Stimulated activated naive CD8-positive, alpha-beta T cell treated with anti-CD3 and anti-CD28 coated beads, Interleukin-15, Interleukin-2, amounts not matched to agents 100 ng/mL and 50 ng/mL, for 24 hours (primary cell): ENCODE measurements around the gene PLCB4.

Experiments used
- H3K27ac Mint-ChIP-seq: one replicate; pipeline ENCODE4 v1.8.0; 2021; ENCODE audit warnings: mild to moderate bottlenecking, mixed read lengths
- H3K27me3 Mint-ChIP-seq: one replicate; pipeline ENCODE4 v1.8.0; 2021; ENCODE audit warnings: mixed read lengths
- H3K36me3 Mint-ChIP-seq: one replicate; pipeline ENCODE4 v1.8.0; 2021; ENCODE audit warnings: low read depth, mixed read lengths
- H3K4me1 Mint-ChIP-seq: one replicate; pipeline ENCODE4 v1.8.0; 2021; ENCODE audit warnings: low read depth, mixed read lengths
- H3K4me3 Mint-ChIP-seq: one replicate; pipeline ENCODE4 v1.8.0; 2021; ENCODE audit warnings: mild to moderate bottlenecking, mixed read lengths
- H3K9me3 Mint-ChIP-seq: one replicate; pipeline ENCODE4 v1.8.0; 2021; ENCODE audit warnings: mixed read lengths

The PLCB4 gene

GRCh38 chr20:9495701-9496100 is 426.8 kb downstream of the PLCB4 start:
- Mint-ChIP-seq H3K4me3 (no peak overlapping the region), H3K27ac (no peak overlapping the region), H3K36me3 (no peaks in the 10 kb centered on the region), H3K9me3 (peaks cover 8% of the 10 kb centered on the region), H3K4me1 (no peaks in the 10 kb centered on the region), H3K27me3 (no peaks in the 10 kb centered on the region)

- H3K27ac Mint-ChIP-seq, result no peak overlapping the region
- no peaks in the 10 kb centered on the region for H3K4me1 Mint-ChIP-seq
- H3K4me3 Mint-ChIP-seq, result no peak overlapping the region
- H3K36me3 Mint-ChIP-seq, result no peaks in the 10 kb centered on the region
- peaks cover 8% of the 10 kb centered on the region for H3K9me3 Mint-ChIP-seq
- no peaks in the 10 kb centered on the region for H3K27me3 Mint-ChIP-seq
Observed at GRCh38 chr20:9496155-9496554, 427.3 kb downstream of the PLCB4 start.

GRCh38 chr20:9498322-9498721 is 429.4 kb downstream of the PLCB4 start:
- H3K27ac Mint-ChIP-seq, result no peak overlapping the region
- H3K9me3 Mint-ChIP-seq, result peaks cover 8% of the 10 kb centered on the region
- H3K4me3 Mint-ChIP-seq, result no peak overlapping the region
- no peaks in the 10 kb centered on the region for H3K27me3 Mint-ChIP-seq
- no peaks in the 10 kb centered on the region for H3K4me1 Mint-ChIP-seq
- no peaks in the 10 kb centered on the region for H3K36me3 Mint-ChIP-seq

- Mint-ChIP-seq H3K4me3 (no peak overlapping the region), H3K9me3 (peaks cover 7% of the 10 kb centered on the region), H3K4me1 (no peaks in the 10 kb centered on the region), H3K36me3 (no peaks in the 10 kb centered on the region), H3K27ac (no peak overlapping the region), H3K27me3 (no peaks in the 10 kb centered on the region)
Observed at GRCh38 chr20:9499126-9499899, 430.4 kb downstream of the PLCB4 start.

GRCh38 chr20:9500121-9500520 is 431.2 kb downstream of the PLCB4 start:
- H3K27me3 Mint-ChIP-seq, result peaks cover 3% of the 10 kb centered on the region
- no peaks in the 10 kb centered on the region for H3K9me3 Mint-ChIP-seq
- H3K4me3 Mint-ChIP-seq, result no peak overlapping the region
- H3K4me1 Mint-ChIP-seq, result no peaks in the 10 kb centered on the region
- H3K27ac Mint-ChIP-seq, result no peak overlapping the region
- H3K36me3 Mint-ChIP-seq, result no peaks in the 10 kb centered on the region

DNA sequence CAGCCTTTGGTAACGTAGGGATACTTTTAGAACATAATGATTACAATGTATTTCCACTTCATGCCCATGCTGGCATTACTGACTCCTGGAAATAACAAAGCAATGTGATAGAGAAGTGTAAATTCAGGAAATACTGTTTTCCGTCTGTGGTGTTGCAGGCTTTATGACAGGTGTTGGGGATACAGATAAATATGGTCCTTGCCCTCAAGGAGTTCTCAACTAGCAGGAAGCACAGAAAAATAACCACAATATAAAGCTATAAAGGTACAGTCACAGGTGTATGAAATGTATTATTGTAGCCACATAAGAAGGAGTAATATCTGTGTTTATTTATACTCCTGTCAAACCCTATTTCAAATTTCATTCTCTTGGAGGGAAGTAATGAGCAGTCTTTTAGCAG is 432.6 kb downstream of the PLCB4 start:
- Mint-ChIP-seq H3K4me3 (no peak overlapping the region), H3K9me3 (no peaks in the 10 kb centered on the region), H3K36me3 (no peaks in the 10 kb centered on the region), H3K27me3 (peaks cover 10% of the 10 kb centered on the region), H3K27ac (no peak overlapping the region), H3K4me1 (no peaks in the 10 kb centered on the region)

- Mint-ChIP-seq H3K27ac (no peak overlapping the region), H3K9me3 (no peaks in the 10 kb centered on the region), H3K36me3 (no peaks in the 10 kb centered on the region), H3K4me1 (no peaks in the 10 kb centered on the region), H3K4me3 (no peak overlapping the region), H3K27me3 (peaks cover 19% of the 10 kb centered on the region)
Observed at GRCh38 chr20:9503526-9504245, 434.8 kb downstream of the PLCB4 start.

DNA sequence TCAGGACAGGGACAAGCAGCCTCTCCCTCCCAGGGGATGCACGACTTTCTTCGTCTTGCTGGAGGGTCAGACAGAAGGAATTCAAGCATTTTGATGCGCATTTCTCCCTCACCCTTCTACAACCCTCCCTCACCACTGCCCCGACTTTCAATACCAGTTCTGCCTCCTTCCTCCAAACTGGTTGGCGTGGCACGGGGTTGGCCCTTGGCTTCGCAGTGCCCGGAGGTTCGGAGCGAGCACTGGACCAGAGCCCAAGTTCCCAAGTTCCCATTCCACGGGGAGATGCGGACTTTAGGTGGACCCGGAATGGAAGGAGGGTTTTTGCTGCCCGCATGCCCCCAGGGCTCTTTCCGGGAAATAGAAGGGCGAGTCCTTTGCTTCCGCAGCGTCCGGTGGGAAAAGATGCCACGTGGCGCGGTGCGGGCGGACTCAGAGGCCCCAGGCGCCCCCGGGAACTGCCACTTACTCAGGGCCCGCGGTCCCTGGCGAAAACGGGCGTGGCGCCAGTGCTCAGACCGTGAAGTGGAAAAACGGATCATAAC is 437.5 kb downstream of the PLCB4 start:
- no peak overlapping the region for H3K27ac Mint-ChIP-seq
- no peak overlapping the region for H3K4me3 Mint-ChIP-seq
- H3K9me3 Mint-ChIP-seq, result no peaks in the 10 kb centered on the region
- peaks cover 40% of the 10 kb centered on the region for H3K27me3 Mint-ChIP-seq
- no peaks in the 10 kb centered on the region for H3K36me3 Mint-ChIP-seq
- no peaks in the 10 kb centered on the region for H3K4me1 Mint-ChIP-seq

- Mint-ChIP-seq H3K36me3 (no peaks in the 10 kb centered on the region), H3K27me3 (peaks cover 45% of the 10 kb centered on the region), H3K27ac (no peak overlapping the region), H3K9me3 (no peaks in the 10 kb centered on the region), H3K4me1 (no peaks in the 10 kb centered on the region), H3K4me3 (no peak overlapping the region)
Observed at GRCh38 chr20:9506964-9507369, 438.1 kb downstream of the PLCB4 start.

GRCh38 chr20:9507544-9508239 is 438.8 kb downstream of the PLCB4 start:
- Mint-ChIP-seq H3K4me3 (no peak overlapping the region), H3K9me3 (no peaks in the 10 kb centered on the region), H3K36me3 (no peaks in the 10 kb centered on the region), H3K4me1 (no peaks in the 10 kb centered on the region), H3K27me3 (peaks cover 52% of the 10 kb centered on the region), H3K27ac (no peak overlapping the region)

DNA sequence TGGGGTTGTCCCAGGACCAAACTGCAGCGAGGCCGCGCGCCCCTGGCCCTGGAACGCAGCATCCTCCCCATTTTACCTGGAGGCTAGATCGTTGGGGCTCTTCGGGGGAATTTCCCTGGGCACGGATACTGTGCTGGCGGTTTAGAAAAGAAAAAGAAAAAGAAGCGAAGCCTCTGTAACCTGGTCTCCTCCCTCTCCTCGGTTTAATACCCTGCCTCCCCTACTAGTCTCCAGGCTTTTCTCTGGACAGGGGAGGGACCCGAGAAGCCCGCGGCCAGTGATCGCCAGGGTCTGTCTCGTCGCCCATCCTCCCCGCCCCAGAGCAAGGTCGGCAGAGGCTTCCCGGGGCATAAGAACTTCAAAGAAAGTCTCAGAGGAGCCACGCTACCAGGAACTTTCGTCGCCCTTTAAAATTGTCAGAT is 439.4 kb downstream of the PLCB4 start:
- Mint-ChIP-seq H3K36me3 (no peaks in the 10 kb centered on the region), H3K4me3 (no peak overlapping the region), H3K27me3 (peaks cover 53% of the 10 kb centered on the region), H3K27ac (no peak overlapping the region), H3K9me3 (no peaks in the 10 kb centered on the region), H3K4me1 (no peaks in the 10 kb centered on the region)

GRCh38 chr20:9508696-9509178 is 439.9 kb downstream of the PLCB4 start:
- no peak overlapping the region for H3K4me3 Mint-ChIP-seq
- H3K27ac Mint-ChIP-seq, result no peak overlapping the region
- H3K36me3 Mint-ChIP-seq, result no peaks in the 10 kb centered on the region
- H3K9me3 Mint-ChIP-seq, result no peaks in the 10 kb centered on the region
- no peaks in the 10 kb centered on the region for H3K4me1 Mint-ChIP-seq
- H3K27me3 Mint-ChIP-seq, result peaks cover 54% of the 10 kb centered on the region

- H3K36me3 Mint-ChIP-seq, result no peaks in the 10 kb centered on the region
- H3K4me3 Mint-ChIP-seq, result no peak overlapping the region
- H3K9me3 Mint-ChIP-seq, result no peaks in the 10 kb centered on the region
- H3K27ac Mint-ChIP-seq, result no peak overlapping the region
- H3K4me1 Mint-ChIP-seq, result no peaks in the 10 kb centered on the region
- H3K27me3 Mint-ChIP-seq, result peaks cover 59% of the 10 kb centered on the region
Observed at GRCh38 chr20:9509246-9509645, 440.4 kb downstream of the PLCB4 start.

GRCh38 chr20:9510911-9511310 is 442.0 kb downstream of the PLCB4 start:
- Mint-ChIP-seq H3K36me3 (no peaks in the 10 kb centered on the region), H3K27me3 (peaks cover 67% of the 10 kb centered on the region), H3K4me1 (no peaks in the 10 kb centered on the region), H3K9me3 (no peaks in the 10 kb centered on the region), H3K27ac (no peak overlapping the region), H3K4me3 (no peak overlapping the region)

- no peaks in the 10 kb centered on the region for H3K9me3 Mint-ChIP-seq
- no peaks in the 10 kb centered on the region for H3K36me3 Mint-ChIP-seq
- peaks cover 76% of the 10 kb centered on the region for H3K27me3 Mint-ChIP-seq
- no peak overlapping the region for H3K27ac Mint-ChIP-seq
- no peak overlapping the region for H3K4me3 Mint-ChIP-seq
- no peaks in the 10 kb centered on the region for H3K4me1 Mint-ChIP-seq
Observed at GRCh38 chr20:9514072-9514460, 445.2 kb downstream of the PLCB4 start.
